Hepatocyte (in vitro differentiated cells): ENCODE data around the gene TFDP3. TPM values are rescaled to one million over a fixed set of nuclear protein-coding genes. Genes with fewer than 3 reads are reported as not detected.

Experiments
- DNase-seq: peaks from one replicate; pipeline ENCODE4 v3.0.0-alpha.2; 2016; ENCODE audit warnings: low spot score
- H2AFZ ChIP-seq: fragments of 200-600 bp; sonication (generic); 2 replicates; pipeline ENCODE4 v1.6.0; 2016; ENCODE audit warnings: antibody characterized with exemption, mild to moderate bottlenecking
- H3K27ac ChIP-seq: fragments of 200-600 bp; sonication (generic); 2 replicates; pipeline ENCODE4 v1.5.1; 2016; ENCODE audit warnings: mild to moderate bottlenecking
- H3K27me3 ChIP-seq: fragments of 200-600 bp; sonication (generic); 2 replicates; pipeline ENCODE4 v1.6.1; 2016
- H3K36me3 ChIP-seq: fragments of 200-600 bp; sonication (generic); replicated peaks from 2 replicates; pipeline ENCODE4 v1.5.1; 2016; ENCODE audit warnings: low read depth; ENCODE audit not compliant: insufficient read depth
- H3K4me1 ChIP-seq: fragments of 200-600 bp; sonication (generic); 2 replicates; pipeline ENCODE4 v1.5.1; 2016; ENCODE audit warnings: mild to moderate bottlenecking, moderate library complexity; ENCODE audit not compliant: insufficient read depth
- H3K4me2 ChIP-seq: fragments of 200-600 bp; sonication (generic); 2 replicates; pipeline ENCODE4 v1.6.0; 2016
- H3K4me3 ChIP-seq: fragments of 200-600 bp; sonication (generic); 2 replicates; pipeline ENCODE4 v1.5.1; 2016; ENCODE audit warnings: mild to moderate bottlenecking
- H3K79me2 ChIP-seq: fragments of 200-600 bp; sonication (generic); 2 replicates; pipeline ENCODE4 v1.6.0; 2017; ENCODE audit warnings: mild to moderate bottlenecking
- H3K9me2 ChIP-seq: fragments of 200-600 bp; sonication (generic); replicated peaks from 2 replicates; pipeline ENCODE4 v1.6.0; 2017; ENCODE audit warnings: mild to moderate bottlenecking; ENCODE audit not compliant: insufficient read depth
- H3K9me3 ChIP-seq: fragments of 200-600 bp; sonication (generic); 2 replicates; pipeline ENCODE4 v1.5.1; 2016; ENCODE audit warnings: low read depth, mild to moderate bottlenecking
- H4K20me1 ChIP-seq: fragments of 200-600 bp; sonication (generic); 2 replicates; pipeline ENCODE4 v1.6.0; 2016; ENCODE audit warnings: mild to moderate bottlenecking; ENCODE audit not compliant: insufficient read depth, poor library complexity, severe bottlenecking
- EZH2 ChIP-seq: fragments of 200-600 bp; sonication (generic); IDR thresholded peaks from 2 replicates; pipeline ENCODE4 v1.6.1; 2016; ENCODE audit warnings: antibody characterized with exemption, mild to moderate bottlenecking, borderline replicate concordance
- EZH2phosphoT487 ChIP-seq: fragments of 200-600 bp; sonication (generic); IDR thresholded peaks from one replicate; pipeline ENCODE4 v1.6.1; 2018; ENCODE audit warnings: antibody characterized with exemption, mild to moderate bottlenecking, low read depth, moderate library complexity; ENCODE audit not compliant: unreplicated experiment, severe bottlenecking
- WGBS: methylation state at CpG from one replicate; pipeline ENCODE4 v1.1.6; 2016; ENCODE audit warnings: low lambda C conversion rate; ENCODE audit errors: missing lambda C conversion rate; 5-methylcytosine and 5-hydroxymethylcytosine counted together
- polyA plus RNA-seq: library from polyadenylated mRNA; unstranded; fragments of >200 nt; fragmentation: Nextera tagmentation; extraction: Ambion mirVana; gene quantifications from 2 replicates; pipeline ENCODE4 v1.2.1, GENCODE V29; 2016
- total RNA-seq: library from RNA; depleted of rRNA; stranded (reverse); fragments of >200 nt; gene quantifications from 2 replicates; pipeline ENCODE4 v1.2.3, GENCODE V29; 2014
- TF ChIP-seq, protein P1 (sequence below): fragments of 200-600 bp; sonication (generic); IDR thresholded peaks from 2 replicates; pipeline ENCODE4 v1.5.1; 2016; ENCODE audit warnings: antibody characterized with exemption, mild to moderate bottlenecking; ENCODE audit not compliant: poor library complexity

TFDP3 gene
- total and polyA plus RNA-seq, 2 experiments from 2014 or later = not detected

DNA sequence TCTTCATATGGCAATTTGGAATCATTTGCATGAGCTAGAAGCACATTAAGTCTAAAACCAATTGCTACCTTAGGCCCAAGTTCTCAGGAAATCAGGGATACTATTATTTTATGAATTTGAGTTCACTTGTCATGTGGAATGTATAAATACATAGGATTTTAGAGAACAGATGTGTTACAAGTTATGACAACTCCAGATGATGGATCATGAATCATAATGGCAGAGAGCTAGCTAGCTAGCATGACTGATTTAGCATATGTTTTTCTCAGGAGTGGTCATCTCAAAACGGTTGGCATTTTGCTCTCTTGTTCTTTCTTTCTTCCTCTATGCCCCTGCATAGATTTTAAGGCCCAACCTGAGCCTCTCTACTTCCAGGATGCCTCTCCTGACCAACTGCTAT is 14.2 kb upstream of the TFDP3 start:
- 54% methylated on average over 1 of the region's 1 CpG for WGBS
- no peak for DNase-seq

DNA sequence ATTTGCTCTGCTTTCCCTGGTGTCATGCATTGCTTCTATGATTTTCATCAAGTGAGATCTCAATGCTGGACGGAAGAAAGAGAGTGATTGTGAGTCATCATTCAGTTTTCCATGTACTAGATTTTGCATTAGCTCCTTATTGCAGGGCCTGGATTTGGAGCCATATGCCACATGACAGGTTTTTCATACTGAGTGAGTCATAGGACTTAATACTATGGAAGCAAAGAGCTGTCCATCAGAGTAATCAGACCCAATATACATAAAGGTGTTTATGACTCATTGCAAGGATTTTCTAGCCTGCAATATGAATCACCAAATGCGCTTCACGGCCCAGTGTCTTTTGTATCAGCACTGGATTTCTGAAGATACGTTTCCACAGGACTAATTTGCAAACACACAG is 11.2 kb upstream of the TFDP3 start:
- no peaks in the 10 kb centered on the region for H3K4me1 ChIP-seq
- no peaks in the 10 kb centered on the region for H3K79me2 ChIP-seq
- peak; percentile 28 for DNase-seq
- H3K9me2 ChIP-seq = no peaks in the 10 kb centered on the region
- H3K27me3 ChIP-seq = no peaks in the 10 kb centered on the region
- no peak overlapping the region for H3K27ac ChIP-seq
- no peaks in the 10 kb centered on the region for H3K36me3 ChIP-seq
- no peaks in the 10 kb centered on the region for H4K20me1 ChIP-seq
- TF ChIP-seq, protein P1, sequence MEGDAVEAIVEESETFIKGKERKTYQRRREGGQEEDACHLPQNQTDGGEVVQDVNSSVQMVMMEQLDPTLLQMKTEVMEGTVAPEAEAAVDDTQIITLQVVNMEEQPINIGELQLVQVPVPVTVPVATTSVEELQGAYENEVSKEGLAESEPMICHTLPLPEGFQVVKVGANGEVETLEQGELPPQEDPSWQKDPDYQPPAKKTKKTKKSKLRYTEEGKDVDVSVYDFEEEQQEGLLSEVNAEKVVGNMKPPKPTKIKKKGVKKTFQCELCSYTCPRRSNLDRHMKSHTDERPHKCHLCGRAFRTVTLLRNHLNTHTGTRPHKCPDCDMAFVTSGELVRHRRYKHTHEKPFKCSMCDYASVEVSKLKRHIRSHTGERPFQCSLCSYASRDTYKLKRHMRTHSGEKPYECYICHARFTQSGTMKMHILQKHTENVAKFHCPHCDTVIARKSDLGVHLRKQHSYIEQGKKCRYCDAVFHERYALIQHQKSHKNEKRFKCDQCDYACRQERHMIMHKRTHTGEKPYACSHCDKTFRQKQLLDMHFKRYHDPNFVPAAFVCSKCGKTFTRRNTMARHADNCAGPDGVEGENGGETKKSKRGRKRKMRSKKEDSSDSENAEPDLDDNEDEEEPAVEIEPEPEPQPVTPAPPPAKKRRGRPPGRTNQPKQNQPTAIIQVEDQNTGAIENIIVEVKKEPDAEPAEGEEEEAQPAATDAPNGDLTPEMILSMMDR = no peak
- TF ChIP-seq EZH2 = no peak
- no peak for TF ChIP-seq EZH2phosphoT487
- H3K4me2 ChIP-seq = no peak overlapping the region
- no peak overlapping the region for H2AFZ ChIP-seq
- no peaks in the 10 kb centered on the region for H3K9me3 ChIP-seq
- H3K4me3 ChIP-seq = no peak overlapping the region
- 65% methylated on average over 4 of the region's 4 CpGs for WGBS

More for the DNA sequence above, 14.2 kb upstream of the TFDP3 start:
- H3K9me2 ChIP-seq = no peaks in the 10 kb centered on the region
- H3K4me1 ChIP-seq = no peaks in the 10 kb centered on the region
- no peak overlapping the region for H3K27ac ChIP-seq
- no peaks in the 10 kb centered on the region for H4K20me1 ChIP-seq
- no peak overlapping the region for H3K4me2 ChIP-seq
- no peak overlapping the region for H2AFZ ChIP-seq
- no peaks in the 10 kb centered on the region for H3K79me2 ChIP-seq
- TF ChIP-seq, protein P1 = no peak
- TF ChIP-seq EZH2phosphoT487 (no peak), EZH2 (no peak)
- H3K9me3 ChIP-seq = no peaks in the 10 kb centered on the region
- H3K36me3 ChIP-seq = no peaks in the 10 kb centered on the region
- no peak overlapping the region for H3K4me3 ChIP-seq
- no peaks in the 10 kb centered on the region for H3K27me3 ChIP-seq

DNA sequence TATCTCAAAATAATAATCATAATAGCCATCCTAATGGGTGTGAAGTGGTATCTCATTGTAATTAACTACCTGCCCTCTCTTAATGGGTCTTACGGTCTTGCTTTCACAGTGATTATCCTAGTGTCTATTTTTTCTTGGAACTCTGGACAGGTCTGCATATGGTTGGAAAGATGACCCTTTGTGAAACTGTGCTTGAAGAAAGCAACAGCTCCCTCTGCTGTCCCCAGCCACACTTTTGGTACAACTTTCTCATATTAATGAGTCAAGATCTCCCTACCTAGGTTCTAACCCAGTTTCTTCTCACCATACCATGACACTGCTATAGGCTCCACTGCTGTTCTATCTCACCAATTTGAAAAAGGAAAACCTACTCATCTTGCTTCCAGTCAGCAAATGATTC is 2.4 kb downstream of the TFDP3 start:
- no peaks in the 10 kb centered on the region for H4K20me1 ChIP-seq
- no peak for TF ChIP-seq EZH2phosphoT487
- TF ChIP-seq, protein P1 = peak; percentile 37
- no peak overlapping the region for H3K27ac ChIP-seq
- H3K9me3 ChIP-seq = no peaks in the 10 kb centered on the region
- H3K27me3 ChIP-seq = no peaks in the 10 kb centered on the region
- H3K79me2 ChIP-seq = no peaks in the 10 kb centered on the region
- no peaks in the 10 kb centered on the region for H3K9me2 ChIP-seq
- WGBS = 81% methylated on average over 1 of the region's 1 CpG
- no peak overlapping the region for H2AFZ ChIP-seq
- H3K4me2 ChIP-seq = no peak overlapping the region
- H3K4me3 ChIP-seq = no peak overlapping the region
- H3K4me1 ChIP-seq = no peaks in the 10 kb centered on the region
- H3K36me3 ChIP-seq = no peaks in the 10 kb centered on the region
- DNase-seq = peak; percentile 48

DNA sequence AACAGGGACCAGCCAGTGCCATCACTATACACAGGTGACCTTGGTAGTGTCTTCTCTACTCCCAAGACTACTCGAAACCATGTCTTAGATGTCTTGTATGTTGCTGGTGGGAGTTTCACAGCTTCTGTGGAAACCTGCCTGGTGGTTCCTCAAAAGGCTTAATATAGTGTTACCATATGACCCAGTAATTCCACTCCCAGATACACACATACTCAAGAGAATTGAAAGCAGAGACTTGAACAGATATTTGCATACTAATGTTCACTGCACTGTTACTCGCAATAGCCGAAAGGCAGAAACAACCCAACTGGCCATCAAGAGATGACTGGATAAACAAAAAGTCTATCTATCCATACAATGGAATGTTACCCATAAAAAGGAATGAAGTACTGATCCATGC is 3.1 kb downstream of the TFDP3 start:
- Histone ChIP-seq H3K27me3 (no peaks in the 10 kb centered on the region), H4K20me1 (no peaks in the 10 kb centered on the region), H3K4me2 (no peak overlapping the region), H3K4me1 (no peaks in the 10 kb centered on the region), H2AFZ (no peak overlapping the region), H3K27ac (no peak overlapping the region), H3K4me3 (no peak overlapping the region), H3K36me3 (no peaks in the 10 kb centered on the region), H3K9me3 (no peaks in the 10 kb centered on the region), H3K9me2 (no peaks in the 10 kb centered on the region), H3K79me2 (no peaks in the 10 kb centered on the region)
- DNase-seq = no peak
- no peak for TF ChIP-seq EZH2
- TF ChIP-seq, protein P1 = no peak
- TF ChIP-seq EZH2phosphoT487 = no peak
- 89% methylated on average over 3 of the region's 3 CpGs for WGBS
